ENCODE data around the gene PMP22. TPM values are rescaled to one million over a fixed set of nuclear protein-coding genes. Genes with fewer than 3 reads are reported as not detected.

PMP22 gene
- total RNA-seq, 2 donors from 2014 or later = 3.1 to 5.5 TPM

DNA sequence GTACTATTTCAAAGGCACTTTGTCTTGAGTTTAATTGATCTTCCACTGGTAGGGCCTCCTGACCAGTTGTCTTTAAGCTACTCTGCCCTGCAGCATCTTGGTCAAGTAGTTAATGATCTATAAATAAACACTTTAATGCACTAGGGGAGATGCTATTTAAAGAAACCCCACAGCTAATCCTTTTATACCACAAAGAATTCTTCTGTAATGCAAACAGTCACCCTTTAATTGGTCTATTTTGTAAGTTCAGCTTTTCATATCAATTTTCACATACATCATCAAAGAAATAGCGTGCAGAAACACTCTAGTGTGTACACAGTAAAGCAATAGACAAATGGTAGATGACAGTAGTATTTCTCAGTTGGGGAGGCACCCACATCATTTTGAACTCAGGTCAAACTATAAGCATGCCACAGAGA lies 70.3 kb downstream of the PMP22 start:
- Mint-ChIP-seq H3K36me3 (ENCODE audit: low read depth) (no peaks in the 10 kb centered on the region), H3K27me3 (ENCODE audit: insufficient read depth) (peaks cover 4% of the 10 kb centered on the region), H3K4me3 (no peak overlapping the region), H3K4me1 (peaks cover 4% of the 10 kb centered on the region), H3K27ac (no peak overlapping the region), H3K9me3 (peaks cover 15% of the 10 kb centered on the region)
- no peaks in the 10 kb centered on the region for H3K27me3 ChIP-seq (ENCODE audit: control insufficient read depth, insufficient read depth, low read length, poor library complexity, severe bottlenecking)
- 100% methylated on average over 1 of the region's 1 CpG; no CpG with 5 or more reads in 1 of the 2 experiments for WGBS, 2 experiments (ENCODE audit: insufficient coverage in 1 of 2, insufficient read length in 1 of 2)
- H3K27ac ChIP-seq (ENCODE audit: low read depth, low read length) = peak overlapping the region; percentile 46
- DNase-seq = no peak
- no peak overlapping the region for H3K9ac ChIP-seq (ENCODE audit: extremely low read depth, low read length, poor library complexity, severe bottlenecking)
- peaks cover 16% of the 10 kb centered on the region for H3K9me3 ChIP-seq (ENCODE audit: control insufficient read depth, low read length)
- TF ChIP-seq, protein P1, sequence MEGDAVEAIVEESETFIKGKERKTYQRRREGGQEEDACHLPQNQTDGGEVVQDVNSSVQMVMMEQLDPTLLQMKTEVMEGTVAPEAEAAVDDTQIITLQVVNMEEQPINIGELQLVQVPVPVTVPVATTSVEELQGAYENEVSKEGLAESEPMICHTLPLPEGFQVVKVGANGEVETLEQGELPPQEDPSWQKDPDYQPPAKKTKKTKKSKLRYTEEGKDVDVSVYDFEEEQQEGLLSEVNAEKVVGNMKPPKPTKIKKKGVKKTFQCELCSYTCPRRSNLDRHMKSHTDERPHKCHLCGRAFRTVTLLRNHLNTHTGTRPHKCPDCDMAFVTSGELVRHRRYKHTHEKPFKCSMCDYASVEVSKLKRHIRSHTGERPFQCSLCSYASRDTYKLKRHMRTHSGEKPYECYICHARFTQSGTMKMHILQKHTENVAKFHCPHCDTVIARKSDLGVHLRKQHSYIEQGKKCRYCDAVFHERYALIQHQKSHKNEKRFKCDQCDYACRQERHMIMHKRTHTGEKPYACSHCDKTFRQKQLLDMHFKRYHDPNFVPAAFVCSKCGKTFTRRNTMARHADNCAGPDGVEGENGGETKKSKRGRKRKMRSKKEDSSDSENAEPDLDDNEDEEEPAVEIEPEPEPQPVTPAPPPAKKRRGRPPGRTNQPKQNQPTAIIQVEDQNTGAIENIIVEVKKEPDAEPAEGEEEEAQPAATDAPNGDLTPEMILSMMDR (conservative IDR thresholded peaks at IDR 0.05) = no peak
- no peaks in the 10 kb centered on the region for H3K36me3 ChIP-seq (ENCODE audit: control insufficient read depth, insufficient read depth, low read length)
- H3K4me1 ChIP-seq (ENCODE audit: control insufficient read depth, insufficient read depth, low read length) = no peaks in the 10 kb centered on the region
- no peak overlapping the region for H3K4me3 ChIP-seq (ENCODE audit: low read length)

DNA sequence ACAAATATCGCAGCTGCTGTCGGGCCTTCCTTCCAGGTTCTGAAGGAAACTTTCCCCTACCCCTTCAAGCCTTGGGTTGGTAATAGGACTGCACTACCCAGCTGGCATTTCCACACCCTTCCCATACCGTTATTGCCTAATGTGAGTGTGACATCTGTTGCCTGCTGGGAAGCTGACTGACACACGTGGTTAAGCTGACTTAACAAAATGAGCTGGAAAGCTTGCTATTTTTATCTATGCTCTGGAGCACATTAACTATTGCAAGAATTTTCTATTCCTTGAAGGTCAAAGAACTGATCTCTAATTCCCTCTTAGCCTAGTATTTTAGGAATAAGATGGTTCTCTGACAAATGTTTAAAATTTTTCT lies 79.5 kb downstream of the PMP22 start:
- DNase-seq = no peak
- H3K36me3 Mint-ChIP-seq (ENCODE audit: low read depth) = no peaks in the 10 kb centered on the region
- H3K27me3 Mint-ChIP-seq (ENCODE audit: insufficient read depth) = no peaks in the 10 kb centered on the region
- Histone ChIP-seq H3K4me1 (ENCODE audit: control insufficient read depth, insufficient read depth, low read length) (no peaks in the 10 kb centered on the region), H3K27me3 (ENCODE audit: control insufficient read depth, insufficient read depth, low read length, poor library complexity, severe bottlenecking) (no peaks in the 10 kb centered on the region), H3K27ac (ENCODE audit: low read depth, low read length) (no peak overlapping the region), H3K9me3 (ENCODE audit: control insufficient read depth, low read length) (no peaks in the 10 kb centered on the region), H3K36me3 (ENCODE audit: control insufficient read depth, insufficient read depth, low read length) (no peaks in the 10 kb centered on the region), H3K9ac (ENCODE audit: extremely low read depth, low read length, poor library complexity, severe bottlenecking) (no peak overlapping the region), H3K4me3 (ENCODE audit: low read length) (no peak overlapping the region)
- no peak overlapping the region for H3K4me3 Mint-ChIP-seq
- peaks cover 2% of the 10 kb centered on the region for H3K9me3 Mint-ChIP-seq
- no peak overlapping the region for H3K27ac Mint-ChIP-seq
- TF ChIP-seq, protein P1 (conservative IDR thresholded peaks at IDR 0.05) = no peak
- H3K4me1 Mint-ChIP-seq = peaks cover 5% of the 10 kb centered on the region
- WGBS, 2 experiments (ENCODE audit: insufficient coverage in 1 of 2, insufficient read length in 1 of 2) = 63 to 66% methylated on average over 4 of the region's 4 CpGs

DNA sequence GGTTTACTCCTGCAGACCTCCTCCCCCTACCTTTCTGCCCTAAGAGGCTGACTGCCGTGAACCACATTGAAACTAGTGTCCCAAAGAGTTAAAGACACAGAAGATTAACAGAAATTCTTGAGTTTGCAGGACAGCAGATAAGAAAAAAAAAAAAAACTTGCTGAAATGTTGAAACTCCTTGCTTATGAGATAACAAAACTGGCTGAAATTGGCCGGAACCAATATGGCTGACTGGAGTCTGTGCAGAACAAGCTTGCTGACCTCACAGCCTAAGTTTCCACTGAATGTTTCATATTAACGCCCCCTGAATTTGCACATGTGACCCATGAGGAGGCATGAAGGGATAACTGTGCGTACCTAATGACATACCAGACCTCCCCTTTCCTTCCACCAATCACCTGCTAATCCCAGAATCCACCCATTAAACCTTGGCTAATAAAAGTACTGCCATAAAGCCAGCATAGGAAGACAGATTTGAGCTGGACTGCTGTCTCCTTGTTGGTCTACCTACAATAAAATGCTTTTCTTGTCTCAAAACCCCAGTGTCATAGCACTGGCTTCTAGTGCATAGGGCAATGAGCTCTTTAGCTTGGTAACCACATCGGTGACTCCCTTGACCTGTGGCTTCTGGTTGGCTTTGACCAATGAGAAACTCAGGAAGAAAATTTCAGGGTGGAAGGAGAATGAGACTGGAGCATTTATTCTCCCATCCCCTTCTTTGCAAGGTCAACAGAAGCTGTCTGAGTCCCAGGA lies 80.1 kb downstream of the PMP22 start:
- H3K27ac Mint-ChIP-seq = no peak overlapping the region

More for the DNA sequence above, 80.1 kb downstream of the PMP22 start:
- 87 to 91% methylated on average over 5 of the region's 5 CpGs for WGBS, 2 experiments (ENCODE audit: insufficient coverage in 1 of 2, insufficient read length in 1 of 2)
- Histone ChIP-seq H3K36me3 (ENCODE audit: control insufficient read depth, insufficient read depth, low read length) (no peaks in the 10 kb centered on the region), H3K4me1 (ENCODE audit: control insufficient read depth, insufficient read depth, low read length) (no peaks in the 10 kb centered on the region), H3K9ac (ENCODE audit: extremely low read depth, low read length, poor library complexity, severe bottlenecking) (no peak overlapping the region), H3K9me3 (ENCODE audit: control insufficient read depth, low read length) (no peaks in the 10 kb centered on the region), H3K4me3 (ENCODE audit: low read length) (no peak overlapping the region), H3K27ac (ENCODE audit: low read depth, low read length) (no peak overlapping the region), H3K27me3 (ENCODE audit: control insufficient read depth, insufficient read depth, low read length, poor library complexity, severe bottlenecking) (no peaks in the 10 kb centered on the region)
- TF ChIP-seq, protein P1 (conservative IDR thresholded peaks at IDR 0.05) = no peak
- H3K4me1 Mint-ChIP-seq = peaks cover 5% of the 10 kb centered on the region
- H3K36me3 Mint-ChIP-seq (ENCODE audit: low read depth) = no peaks in the 10 kb centered on the region
- peaks cover 2% of the 10 kb centered on the region for H3K9me3 Mint-ChIP-seq
- H3K4me3 Mint-ChIP-seq = no peak overlapping the region
- DNase-seq = no peak
- H3K27me3 Mint-ChIP-seq (ENCODE audit: insufficient read depth) = no peaks in the 10 kb centered on the region

All from endodermal cell (in vitro differentiated cells).